ENCODE data around the gene RAB11FIP4.

The RAB11FIP4 gene

GRCh38 chr17:31527606-31528005 lies 136.1 kb downstream of the RAB11FIP4 start:
- no peak for DNase-seq

GRCh38 chr17:31528291-31528874 lies 136.9 kb downstream of the RAB11FIP4 start:
- DNase-seq: no peak

GRCh38 chr17:31529841-31530251 lies 138.4 kb downstream of the RAB11FIP4 start:
- DNase-seq: no peak

- DNase-seq: no peak
These were observed 139.0 kb downstream of the RAB11FIP4 start for GRCh38 chr17:31530391-31530985.

- DNase-seq: no peak
These were observed 140.0 kb downstream of the RAB11FIP4 start for GRCh38 chr17:31531336-31531980.

GRCh38 chr17:31532081-31532480 lies 140.6 kb downstream of the RAB11FIP4 start:
- no peak for DNase-seq

GRCh38 chr17:31532526-31532925 lies 141.1 kb downstream of the RAB11FIP4 start:
- no peak for DNase-seq

- DNase-seq: no peak
These were observed 142.2 kb downstream of the RAB11FIP4 start for GRCh38 chr17:31533546-31534155.

- no peak for DNase-seq
These were observed 142.9 kb downstream of the RAB11FIP4 start for GRCh38 chr17:31534223-31534888.

GRCh38 chr17:31535581-31535981 lies 144.1 kb downstream of the RAB11FIP4 start:
- no peak for DNase-seq

GRCh38 chr17:31536451-31536850 lies 145.0 kb downstream of the RAB11FIP4 start:
- DNase-seq: no peak

GRCh38 chr17:31537565-31538011 lies 146.1 kb downstream of the RAB11FIP4 start:
- no peak for DNase-seq

GRCh38 chr17:31538080-31538762 lies 146.7 kb downstream of the RAB11FIP4 start:
- DNase-seq: no peak

GRCh38 chr17:31540602-31541307 lies 149.3 kb downstream of the RAB11FIP4 start:
- DNase-seq: no peak

- DNase-seq: peak; percentile 40
These were observed 150.1 kb downstream of the RAB11FIP4 start for GRCh38 chr17:31541559-31541958.

- peak; percentile 90 for DNase-seq
These were observed 152.7 kb downstream of the RAB11FIP4 start for GRCh38 chr17:31544186-31544585.

GRCh38 chr17:31546650-31547049 lies 155.2 kb downstream of the RAB11FIP4 start:
- no peak for DNase-seq

- no peak for DNase-seq
These were observed 157.2 kb downstream of the RAB11FIP4 start for GRCh38 chr17:31548709-31549108.

GRCh38 chr17:31549121-31549524 lies 157.6 kb downstream of the RAB11FIP4 start:
- DNase-seq: no peak

GRCh38 chr17:31549525-31550388 lies 158.3 kb downstream of the RAB11FIP4 start:
- DNase-seq: peak; percentile 92
